HUES64 (cell line): ENCODE measurements around the gene C4A.
"Not testable (repeated sequence)": the region's sequence is repeated elsewhere in the genome, so short reads cannot be mapped to it uniquely, and the experiment has no call there.

Experiments
- H3K27ac ChIP-seq: 2 replicates; pipeline ENCODE4 v1.7.0; 2013; ENCODE audit warnings: low read depth, low read length, inconsistent platforms
- H3K27me3 ChIP-seq: 2 replicates; pipeline ENCODE4 v1.6.1; 2013; ENCODE audit warnings: mild to moderate bottlenecking, low read length; ENCODE audit not compliant: insufficient read depth
- H3K36me3 ChIP-seq: 2 replicates; pipeline ENCODE4 v1.6.1; 2013; ENCODE audit warnings: mild to moderate bottlenecking, low read length; ENCODE audit not compliant: insufficient read depth
- H3K4me1 ChIP-seq: 2 replicates; pipeline ENCODE4 v1.6.1; 2013; ENCODE audit warnings: mild to moderate bottlenecking, low read length, moderate library complexity; ENCODE audit not compliant: insufficient read depth
- H3K4me3 ChIP-seq: 2 replicates; pipeline ENCODE4 v1.5.1; 2013; ENCODE audit warnings: mild to moderate bottlenecking, low read length, moderate library complexity
- H3K9ac ChIP-seq: 2 replicates; pipeline ENCODE4 v1.6.1; 2013; ENCODE audit warnings: mild to moderate bottlenecking, low read depth, low read length
- H3K9me3 ChIP-seq: 2 replicates; pipeline ENCODE4 v1.6.1; 2013; ENCODE audit warnings: low read depth, low read length; ENCODE audit not compliant: insufficient read depth
- WGBS: fragments of 150-250, 120-280 bp; methylation state at CpG from one replicate; pipeline ENCODE4 v1.1.7; 2013; ENCODE audit warnings: missing lambda C conversion rate; 5-methylcytosine and 5-hydroxymethylcytosine counted together

The C4A gene

GRCh38 chr6:32039321-32040274 is 57.7 kb downstream of the C4A start:
- H3K27ac ChIP-seq, H3K9ac ChIP-seq, H3K4me1 ChIP-seq, H3K4me3 ChIP-seq, H3K9me3 ChIP-seq, H3K36me3 ChIP-seq, H3K27me3 ChIP-seq: not testable (repeated sequence)
- 90% methylated on average over 21 of the region's 24 CpGs for WGBS

- not testable (repeated sequence) for H3K4me3 ChIP-seq, H3K4me1 ChIP-seq, H3K27ac ChIP-seq, H3K9me3 ChIP-seq, H3K27me3 ChIP-seq, H3K36me3 ChIP-seq, H3K9ac ChIP-seq
- WGBS, result 95% methylated on average over 11 of the region's 43 CpGs
Observed at GRCh38 chr6:32040299-32041049, 58.6 kb downstream of the C4A start.

GRCh38 chr6:32041050-32041321 is 59.1 kb downstream of the C4A start:
- not testable (repeated sequence) for H3K27ac ChIP-seq, H3K4me3 ChIP-seq, H3K36me3 ChIP-seq, H3K9ac ChIP-seq, H3K4me1 ChIP-seq, H3K9me3 ChIP-seq, H3K27me3 ChIP-seq
- WGBS, result no CpG with 5 or more reads among the region's 13 CpGs

GRCh38 chr6:32041385-32041784 is 59.5 kb downstream of the C4A start:
- H3K4me3 ChIP-seq, H3K9me3 ChIP-seq, H3K27ac ChIP-seq, H3K27me3 ChIP-seq, H3K9ac ChIP-seq, H3K4me1 ChIP-seq, H3K36me3 ChIP-seq: not testable (repeated sequence)
- WGBS, result 90% methylated on average over 3 of the region's 10 CpGs

- WGBS, result 95% methylated on average over 12 of the region's 15 CpGs
Observed at GRCh38 chr6:32042276-32042675, 60.4 kb downstream of the C4A start.

GRCh38 chr6:32043589-32044380 is 61.9 kb downstream of the C4A start:
- not testable (repeated sequence) for H3K27ac ChIP-seq, H3K9me3 ChIP-seq, H3K36me3 ChIP-seq, H3K4me3 ChIP-seq, H3K27me3 ChIP-seq, H3K9ac ChIP-seq, H3K4me1 ChIP-seq
- WGBS, result 91% methylated on average over 14 of the region's 31 CpGs

More at GRCh38 chr6:32042276-32042675, 60.4 kb downstream of the C4A start:
- not testable (repeated sequence) for H3K9me3 ChIP-seq, H3K27ac ChIP-seq, H3K36me3 ChIP-seq, H3K4me3 ChIP-seq, H3K4me1 ChIP-seq, H3K27me3 ChIP-seq, H3K9ac ChIP-seq

GRCh38 chr6:32044916-32045315 is 63.1 kb downstream of the C4A start:
- not testable (repeated sequence) for H3K36me3 ChIP-seq, H3K9me3 ChIP-seq, H3K4me3 ChIP-seq, H3K9ac ChIP-seq, H3K27ac ChIP-seq, H3K27me3 ChIP-seq, H3K4me1 ChIP-seq
- WGBS, result 92% methylated on average over 8 of the region's 18 CpGs

GRCh38 chr6:32045811-32046449 is 64.1 kb downstream of the C4A start:
- H3K4me1 ChIP-seq, result no peaks in the 10 kb centered on the region
- H3K36me3 ChIP-seq, result no peaks in the 10 kb centered on the region
- no peak overlapping the region for H3K27ac ChIP-seq
- no peak overlapping the region for H3K9ac ChIP-seq
- H3K9me3 ChIP-seq, result no peaks in the 10 kb centered on the region
- WGBS, result 90% methylated on average over 22 of the region's 22 CpGs
- H3K27me3 ChIP-seq, result no peaks in the 10 kb centered on the region
- no peak overlapping the region for H3K4me3 ChIP-seq

GRCh38 chr6:32046450-32047083 is 64.7 kb downstream of the C4A start:
- Histone ChIP-seq H3K4me1 (no peaks in the 10 kb centered on the region), H3K9ac (no peak overlapping the region), H3K36me3 (no peaks in the 10 kb centered on the region), H3K9me3 (no peaks in the 10 kb centered on the region), H3K27ac (no peak overlapping the region), H3K27me3 (no peaks in the 10 kb centered on the region), H3K4me3 (no peak overlapping the region)
- WGBS, result 78% methylated on average over 14 of the region's 14 CpGs

GRCh38 chr6:32047084-32047478 is 65.2 kb downstream of the C4A start:
- Histone ChIP-seq H3K9ac (no peak overlapping the region), H3K36me3 (no peaks in the 10 kb centered on the region), H3K27ac (no peak overlapping the region), H3K4me1 (no peaks in the 10 kb centered on the region), H3K27me3 (no peaks in the 10 kb centered on the region), H3K4me3 (no peak overlapping the region), H3K9me3 (no peaks in the 10 kb centered on the region)
- 71% methylated on average over 10 of the region's 11 CpGs for WGBS
